Keratinocyte (primary cell): ENCODE measurements around the gene INO80E. TPM values are rescaled to one million over a fixed set of nuclear protein-coding genes. Genes with fewer than 3 reads are reported as not detected.

Experiments used
- DNase-seq: peaks from one replicate; pipeline ENCODE4 v3.0.0-alpha.2; 2011; ENCODE audit warnings: low read depth, missing footprints, low spot score
- FAIRE-seq: peaks from 2 replicates; lab custom pipeline; 2011; peaks lifted over from hg19 to GRCh38; lab: Jason Lieb, UNC
- H2AFZ ChIP-seq: 2 replicates; pipeline ENCODE4 v1.6.0; 2012; ENCODE audit warnings: low read length, control low read depth, inconsistent platforms; ENCODE audit not compliant: control insufficient read depth
- H3K27ac ChIP-seq: 2 replicates; pipeline ENCODE4 v1.5.1; 2011; ENCODE audit warnings: low read length; ENCODE audit not compliant: control insufficient read depth, insufficient read depth
- H3K27me3 ChIP-seq: 3 replicates; pipeline ENCODE4 v1.6.0; 2011; ENCODE audit warnings: low read length; ENCODE audit not compliant: control insufficient read depth, insufficient read depth; ENCODE audit errors: extremely low read depth
- H3K36me3 ChIP-seq, 2 experiments: 2 replicates in 1 of 2; 3 replicates in 1 of 2; pipeline ENCODE4 v1.5.1; 2011; ENCODE audit warnings: low read length in 2 of 2, mild to moderate bottlenecking in 1 of 2; ENCODE audit not compliant: control insufficient read depth in 2 of 2, insufficient read depth in 2 of 2; ENCODE audit errors: extremely low read depth in 1 of 2
- H3K4me1 ChIP-seq: 3 replicates; pipeline ENCODE4 v1.5.1; 2011; ENCODE audit warnings: low read length; ENCODE audit not compliant: control insufficient read depth, insufficient read depth; ENCODE audit errors: extremely low read depth
- H3K4me2 ChIP-seq: 3 replicates; pipeline ENCODE4 v1.6.0; 2011; ENCODE audit warnings: low read depth, low read length; ENCODE audit not compliant: control insufficient read depth, insufficient read depth; ENCODE audit errors: extremely low read depth
- H3K4me3 ChIP-seq, 3 experiments: fragments of 200-600 bp in 1 of 3; sonication (generic) in 1 of 3; 2 replicates in 2 of 3; 3 replicates in 1 of 3; pipeline ENCODE4 v1.5.1; 2011 to 2016; ENCODE audit warnings: low read length in 3 of 3, mild to moderate bottlenecking in 3 of 3, control low read depth in 2 of 3, inconsistent platforms in 1 of 3, low read depth in 1 of 3, mixed read lengths in 1 of 3, mixed run types in 1 of 3, moderate library complexity in 1 of 3; ENCODE audit not compliant: control insufficient read depth in 2 of 3, insufficient read depth in 2 of 3; ENCODE audit errors: extremely low read depth in 1 of 3
- H3K79me2 ChIP-seq: 2 replicates; pipeline ENCODE4 v1.6.0; 2012; ENCODE audit warnings: low read length; ENCODE audit not compliant: control insufficient read depth, insufficient read depth
- H3K9ac ChIP-seq: 3 replicates; pipeline ENCODE4 v1.6.0; 2011; ENCODE audit warnings: low read length; ENCODE audit not compliant: control insufficient read depth, insufficient read depth; ENCODE audit errors: extremely low read depth
- H3K9me1 ChIP-seq: 3 replicates; pipeline ENCODE4 v1.6.0; 2011; ENCODE audit warnings: low read length; ENCODE audit not compliant: control insufficient read depth, insufficient read depth; ENCODE audit errors: extremely low read depth
- H3K9me3 ChIP-seq: 2 replicates; pipeline ENCODE4 v1.5.1; 2012; ENCODE audit warnings: low read depth, low read length; ENCODE audit not compliant: control insufficient read depth
- H4K20me1 ChIP-seq: 3 replicates; pipeline ENCODE4 v1.6.0; 2011; ENCODE audit warnings: low read length; ENCODE audit not compliant: control insufficient read depth, insufficient read depth; ENCODE audit errors: extremely low read depth
- CTCF ChIP-seq, 3 experiments: IDR thresholded peaks in 1 of 3; conservative IDR thresholded peaks in 1 of 3; optimal IDR thresholded peaks in 1 of 3; 2 replicates in 2 of 3; 3 replicates in 1 of 3; pipeline versions ENCODE3 to v1.5.1; 2011; ENCODE audit warnings: low read length in 3 of 3, mild to moderate bottlenecking in 3 of 3, moderate library complexity in 2 of 3, control low read depth in 1 of 3, inconsistent platforms in 1 of 3; ENCODE audit not compliant: insufficient read depth in 2 of 3; ENCODE audit errors: extremely low read depth in 1 of 3
- EZH2 ChIP-seq: IDR thresholded peaks from one replicate; pipeline ENCODE4 v1.6.1; 2012; ENCODE audit warnings: inconsistent platforms, mild to moderate bottlenecking, low read length, moderate library complexity
- dilution Hi-C: fragments of 300-500 bp; cut with MboI; formaldehyde crosslinking; loops from one replicate; pipeline ENCODE4 v1.7.0; 2020; ENCODE audit warnings: low sequenced_read_pairs; ENCODE audit not compliant: extremely low pct_ligation_motif_present
- polyA plus RNA-seq, 5 experiments: library from polyadenylated mRNA; depleted of rRNA in 3 of 5; stranded (reverse) in 3 of 5; stranded (forward) in 1 of 5; unstranded in 1 of 5; fragments of >200 nt; gene quantifications; 1 replicate in 1 of 5; 2 replicates in 3 of 5; 3 replicates in 1 of 5; pipeline versions ENCODE4 v1.2.1 to v1.2.3, GENCODE V29; 2011 to 2012; ENCODE audit warnings: missing spikeins in 2 of 5, low read depth in 1 of 5, low replicate concordance in 1 of 5

INO80E gene
- polyA plus RNA-seq, 1 donor (not counting 4 experiments of a cell fraction or from before 2014, with no cell fraction given): 26.7 TPM

GRCh38 chr16:30018731-30019158, 22.7 kb downstream of the INO80E start:
- no peaks in the 10 kb centered on the region for H3K79me2 ChIP-seq
- no peaks in the 10 kb centered on the region for H4K20me1 ChIP-seq
- no peak overlapping the region for H3K9ac ChIP-seq
- TF ChIP-seq EZH2 (no peak), CTCF (optimal IDR thresholded peaks at IDR 0.05 in 1 of 3, IDR thresholded peaks at IDR 0.05 in 1 of 3, conservative IDR thresholded peaks at IDR 0.05 in 1 of 3; ENCODE audit: extremely low read depth in 1 of 3, insufficient read depth in 2 of 3, low read length in 3 of 3) (no peak)
- H3K9me3 ChIP-seq: no peaks in the 10 kb centered on the region
- no peak overlapping the region for H3K4me3 ChIP-seq
- H3K36me3 ChIP-seq: no peaks in the 10 kb centered on the region
- H3K4me1 ChIP-seq: peaks cover 4% of the 10 kb centered on the region
- no peak for DNase-seq
- H3K4me2 ChIP-seq: no peak overlapping the region
- no peak overlapping the region for H2AFZ ChIP-seq
- no peaks in the 10 kb centered on the region for H3K27me3 ChIP-seq
- H3K9me1 ChIP-seq: no peaks in the 10 kb centered on the region
- FAIRE-seq: no peak
- dilution Hi-C loops: no loop called here
- H3K27ac ChIP-seq: no peak overlapping the region

GRCh38 chr16:30022887-30023286, 26.8 kb downstream of the INO80E start, which contains the start of gene C16orf92:
Gene C16orf92 (plus strand): TSS chr16:30023198. CDS start chr16:30023341, 143 bp downstream.
- Histone ChIP-seq H3K4me2 (no peak within 1 kb of the TSS), H3K27ac (no peak within 1 kb of the TSS), H3K27me3 (peaks cover under 1% of the 10 kb centered on the region), H3K9ac (no peak within 1 kb of the TSS), H3K79me2 (no peaks in the 10 kb centered on the region), H3K4me3 (no peak within 1 kb of the TSS), H2AFZ (no peak within 1 kb of the TSS), H3K9me1 (no peaks in the 10 kb centered on the region), H3K36me3 (no peaks in the 10 kb centered on the region), H3K4me1 (peaks cover 4% of the 10 kb centered on the region), H4K20me1 (no peaks in the 10 kb centered on the region), H3K9me3 (no peaks in the 10 kb centered on the region)
- dilution Hi-C loops: no loop called here
- FAIRE-seq (no peak), DNase-seq (no peak)
- no peak for TF ChIP-seq CTCF (optimal IDR thresholded peaks at IDR 0.05 in 1 of 3, IDR thresholded peaks at IDR 0.05 in 1 of 3, conservative IDR thresholded peaks at IDR 0.05 in 1 of 3; ENCODE audit: extremely low read depth in 1 of 3, insufficient read depth in 2 of 3, low read length in 3 of 3)
- TF ChIP-seq EZH2: no peak
